Measurements from ENCODE around the gene KPNA5.

KPNA5 gene

GRCh38 chr6:116783852-116784251 lies 102.8 kb downstream of the KPNA5 start:
- DNase-seq (ENCODE audit: insufficient read length, low spot score) = no peak
- no peak for FAIRE-seq
- TF ChIP-seq, protein P1, sequence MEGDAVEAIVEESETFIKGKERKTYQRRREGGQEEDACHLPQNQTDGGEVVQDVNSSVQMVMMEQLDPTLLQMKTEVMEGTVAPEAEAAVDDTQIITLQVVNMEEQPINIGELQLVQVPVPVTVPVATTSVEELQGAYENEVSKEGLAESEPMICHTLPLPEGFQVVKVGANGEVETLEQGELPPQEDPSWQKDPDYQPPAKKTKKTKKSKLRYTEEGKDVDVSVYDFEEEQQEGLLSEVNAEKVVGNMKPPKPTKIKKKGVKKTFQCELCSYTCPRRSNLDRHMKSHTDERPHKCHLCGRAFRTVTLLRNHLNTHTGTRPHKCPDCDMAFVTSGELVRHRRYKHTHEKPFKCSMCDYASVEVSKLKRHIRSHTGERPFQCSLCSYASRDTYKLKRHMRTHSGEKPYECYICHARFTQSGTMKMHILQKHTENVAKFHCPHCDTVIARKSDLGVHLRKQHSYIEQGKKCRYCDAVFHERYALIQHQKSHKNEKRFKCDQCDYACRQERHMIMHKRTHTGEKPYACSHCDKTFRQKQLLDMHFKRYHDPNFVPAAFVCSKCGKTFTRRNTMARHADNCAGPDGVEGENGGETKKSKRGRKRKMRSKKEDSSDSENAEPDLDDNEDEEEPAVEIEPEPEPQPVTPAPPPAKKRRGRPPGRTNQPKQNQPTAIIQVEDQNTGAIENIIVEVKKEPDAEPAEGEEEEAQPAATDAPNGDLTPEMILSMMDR (IDR thresholded peaks at IDR 0.05; ENCODE audit: insufficient read depth, missing control alignments) = no peak

Data from D721Med (cell line).